ENCODE measurements around the gene TPRKB. TPM values are rescaled to one million over a fixed set of nuclear protein-coding genes. Genes with fewer than 3 reads are reported as not detected.

The TPRKB gene
- total and polyA plus RNA-seq, 9 of the 15 experiments (the other 6 are each of a cell fraction or from before 2014, with no cell fraction given) = 55.6 to 250 (median 112) TPM

DNA sequence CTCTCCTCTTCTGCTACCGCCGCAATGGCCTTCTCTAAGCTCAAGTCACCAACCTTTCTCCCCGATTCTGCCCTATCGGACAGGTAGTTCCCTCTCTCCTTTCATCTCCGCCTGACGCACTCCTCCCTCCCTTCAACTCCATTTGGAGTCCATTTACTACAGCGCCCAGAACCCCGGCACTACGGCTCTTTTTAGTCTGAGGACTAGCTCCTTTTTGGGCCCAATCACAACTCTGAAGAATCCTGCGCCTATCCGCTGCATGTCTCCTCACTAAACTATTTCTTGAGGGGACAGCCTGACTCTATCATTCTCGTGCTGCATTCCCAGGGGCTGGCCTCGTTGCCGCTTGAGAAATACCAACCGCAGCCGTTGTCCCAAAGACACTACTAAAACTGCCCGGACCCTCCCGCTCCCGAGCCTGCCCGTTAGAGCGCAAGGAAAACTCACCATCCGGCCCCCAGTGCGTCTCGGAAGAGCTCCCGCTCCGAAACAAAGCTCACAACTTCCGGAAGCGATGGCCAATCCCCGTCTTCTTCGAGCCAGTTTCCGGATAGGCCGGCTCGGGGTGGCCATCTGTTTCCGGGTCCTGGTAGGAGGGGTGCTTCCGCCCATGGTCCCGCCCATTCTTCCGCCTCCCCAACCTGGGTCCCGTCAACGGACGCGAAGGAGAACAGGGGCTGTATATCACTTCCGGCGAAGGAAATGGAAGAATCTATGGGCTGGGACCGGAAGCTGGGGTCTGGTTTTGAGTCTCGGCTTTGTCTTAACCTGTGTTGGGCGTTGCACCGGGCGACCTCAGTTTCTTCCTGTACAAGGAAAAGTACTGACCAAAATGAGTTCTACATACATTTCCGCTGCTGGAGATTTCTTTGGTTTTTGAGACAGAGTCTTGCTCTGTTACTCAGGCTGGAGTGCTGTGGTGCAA, at the start of gene TPRKB (continued):
- TF ChIP-seq, protein P1, sequence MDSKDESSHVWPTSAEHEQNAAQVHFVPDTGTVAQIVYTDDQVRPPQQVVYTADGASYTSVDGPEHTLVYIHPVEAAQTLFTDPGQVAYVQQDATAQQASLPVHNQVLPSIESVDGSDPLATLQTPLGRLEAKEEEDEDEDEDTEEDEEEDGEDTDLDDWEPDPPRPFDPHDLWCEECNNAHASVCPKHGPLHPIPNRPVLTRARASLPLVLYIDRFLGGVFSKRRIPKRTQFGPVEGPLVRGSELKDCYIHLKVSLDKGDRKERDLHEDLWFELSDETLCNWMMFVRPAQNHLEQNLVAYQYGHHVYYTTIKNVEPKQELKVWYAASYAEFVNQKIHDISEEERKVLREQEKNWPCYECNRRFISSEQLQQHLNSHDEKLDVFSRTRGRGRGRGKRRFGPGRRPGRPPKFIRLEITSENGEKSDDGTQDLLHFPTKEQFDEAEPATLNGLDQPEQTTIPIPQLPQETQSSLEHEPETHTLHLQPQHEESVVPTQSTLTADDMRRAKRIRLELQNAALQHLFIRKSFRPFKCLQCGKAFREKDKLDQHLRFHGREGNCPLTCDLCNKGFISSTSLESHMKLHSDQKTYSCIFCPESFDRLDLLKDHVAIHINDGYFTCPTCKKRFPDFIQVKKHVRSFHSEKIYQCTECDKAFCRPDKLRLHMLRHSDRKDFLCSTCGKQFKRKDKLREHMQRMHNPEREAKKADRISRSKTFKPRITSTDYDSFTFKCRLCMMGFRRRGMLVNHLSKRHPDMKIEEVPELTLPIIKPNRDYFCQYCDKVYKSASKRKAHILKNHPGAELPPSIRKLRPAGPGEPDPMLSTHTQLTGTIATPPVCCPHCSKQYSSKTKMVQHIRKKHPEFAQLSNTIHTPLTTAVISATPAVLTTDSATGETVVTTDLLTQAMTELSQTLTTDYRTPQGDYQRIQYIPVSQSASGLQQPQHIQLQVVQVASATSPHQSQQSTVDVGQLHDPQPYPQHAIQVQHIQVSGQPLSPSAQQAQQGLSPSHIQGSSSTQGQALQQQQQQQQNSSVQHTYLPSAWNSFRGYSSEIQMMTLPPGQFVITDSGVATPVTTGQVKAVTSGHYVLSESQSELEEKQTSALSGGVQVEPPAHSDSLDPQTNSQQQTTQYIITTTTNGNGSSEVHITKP (IDR thresholded peaks at IDR 0.05; ENCODE audit: partially characterized antibody) = peak; percentile 93
- TF ChIP-seq HCFC1 (IDR thresholded peaks at IDR 0.05; ENCODE audit: low read depth, low read length) = peak; percentile 82
- no peak for TF ChIP-seq HSF4 (CRISPR knock-in tag; IDR thresholded peaks at IDR 0.05; ENCODE audit: borderline replicate concordance)
- peak; percentile 48 for TF ChIP-seq SP2 (IDR thresholded peaks at IDR 0.05; ENCODE audit: extremely low read depth, low read depth, low read length, poor library complexity, severe bottlenecking)
- TF ChIP-seq NFE2 (IDR thresholded peaks at IDR 0.05; ENCODE audit: low read depth) = peak; percentile 23; the same call in 1 of the 2 replicates
- TF ChIP-seq RAD21 (CRISPR knock-in tag; conservative IDR thresholded peaks at IDR 0.05 in 1 of 2, IDR thresholded peaks at IDR 0.05 in 1 of 2) = no peak
- TF ChIP-seq, protein P2, sequence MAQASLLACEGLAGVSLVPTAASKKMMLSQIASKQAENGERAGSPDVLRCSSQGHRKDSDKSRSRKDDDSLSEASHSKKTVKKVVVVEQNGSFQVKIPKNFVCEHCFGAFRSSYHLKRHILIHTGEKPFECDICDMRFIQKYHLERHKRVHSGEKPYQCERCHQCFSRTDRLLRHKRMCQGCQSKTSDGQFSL (CRISPR knock-in tag; IDR thresholded peaks at IDR 0.05) = no peak
- TF ChIP-seq, protein P2 (tag; IDR thresholded peaks at IDR 0.05) = no peak
- TF ChIP-seq CBX3 (IDR thresholded peaks at IDR 0.05; ENCODE audit: borderline replicate concordance in 1 of 2, low read length in 2 of 2) = peak in 1 of 2 experiments; percentile 99; a peak in 2 of 3 replicates
- TF ChIP-seq ARID2 (IDR thresholded peaks at IDR 0.05) = peak; percentile 26; the same call in 1 of the 2 replicates
- 0 out of 2 replicates have a peak, but pooled peaks have one; percentile 15 for TF ChIP-seq ZNF384 (IDR thresholded peaks at IDR 0.05; ENCODE audit: low read depth, low read length)
- TF ChIP-seq, protein P3, sequence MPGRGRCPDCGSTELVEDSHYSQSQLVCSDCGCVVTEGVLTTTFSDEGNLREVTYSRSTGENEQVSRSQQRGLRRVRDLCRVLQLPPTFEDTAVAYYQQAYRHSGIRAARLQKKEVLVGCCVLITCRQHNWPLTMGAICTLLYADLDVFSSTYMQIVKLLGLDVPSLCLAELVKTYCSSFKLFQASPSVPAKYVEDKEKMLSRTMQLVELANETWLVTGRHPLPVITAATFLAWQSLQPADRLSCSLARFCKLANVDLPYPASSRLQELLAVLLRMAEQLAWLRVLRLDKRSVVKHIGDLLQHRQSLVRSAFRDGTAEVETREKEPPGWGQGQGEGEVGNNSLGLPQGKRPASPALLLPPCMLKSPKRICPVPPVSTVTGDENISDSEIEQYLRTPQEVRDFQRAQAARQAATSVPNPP (IDR thresholded peaks at IDR 0.05; ENCODE audit: borderline replicate concordance, insufficient read depth, insufficient read length) = no peak
- peak; percentile 67; the same call in 1 of the 2 replicates for TF ChIP-seq ZZZ3 (IDR thresholded peaks at IDR 0.05)
- TF ChIP-seq TARDBP (IDR thresholded peaks at IDR 0.05) = no peak
- peak; percentile 98 for TF ChIP-seq NR2C1 (IDR thresholded peaks at IDR 0.05)
- TF ChIP-seq NR2C1 (tag; IDR thresholded peaks at IDR 0.05) = peak; percentile 99
- no peak for TF ChIP-seq STAT5A (IDR thresholded peaks at IDR 0.05; ENCODE audit: borderline replicate concordance, low read length)
- TF ChIP-seq, protein P4, sequence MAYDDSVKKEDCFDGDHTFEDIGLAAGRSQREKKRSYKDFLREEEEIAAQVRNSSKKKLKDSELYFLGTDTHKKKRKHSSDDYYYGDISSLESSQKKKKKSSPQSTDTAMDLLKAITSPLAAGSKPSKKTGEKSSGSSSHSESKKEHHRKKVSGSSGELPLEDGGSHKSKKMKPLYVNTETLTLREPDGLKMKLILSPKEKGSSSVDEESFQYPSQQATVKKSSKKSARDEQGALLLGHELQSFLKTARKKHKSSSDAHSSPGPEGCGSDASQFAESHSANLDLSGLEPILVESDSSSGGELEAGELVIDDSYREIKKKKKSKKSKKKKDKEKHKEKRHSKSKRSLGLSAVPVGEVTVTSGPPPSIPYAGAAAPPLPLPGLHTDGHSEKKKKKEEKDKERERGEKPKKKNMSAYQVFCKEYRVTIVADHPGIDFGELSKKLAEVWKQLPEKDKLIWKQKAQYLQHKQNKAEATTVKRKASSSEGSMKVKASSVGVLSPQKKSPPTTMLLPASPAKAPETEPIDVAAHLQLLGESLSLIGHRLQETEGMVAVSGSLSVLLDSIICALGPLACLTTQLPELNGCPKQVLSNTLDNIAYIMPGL (CRISPR knock-in tag; IDR thresholded peaks at IDR 0.05) = peak; percentile 85; the same call in 1 of the 2 replicates
- no peak for TF ChIP-seq MCM2 (IDR thresholded peaks at IDR 0.05; ENCODE audit: low read depth)
- TF ChIP-seq NBN (IDR thresholded peaks at IDR 0.05; ENCODE audit: low read depth) = no peak

Measured in K562 (cell line).